C4-2B (cell line): Measurements from ENCODE around the gene DLG4.

Experiments
- H3K27ac ChIP-seq: fragments of 450-650 bp; 2 replicates; pipeline ENCODE4 v1.5.1; 2017
- CTCF ChIP-seq: fragments of 450-650 bp; conservative IDR thresholded peaks from 2 replicates; pipeline ENCODE4 v1.5.1; 2017; ENCODE audit warnings: mild to moderate bottlenecking
- ZFX ChIP-seq: fragments of 450-650 bp; IDR thresholded peaks from 2 replicates; pipeline ENCODE4 v1.6.1; 2017

Gene DLG4

GRCh38 chr17:7246779-7247178, 27.1 kb upstream of the DLG4 start:
- TF ChIP-seq CTCF (no peak), ZFX (no peak)
- H3K27ac ChIP-seq: no peak overlapping the region

DNA sequence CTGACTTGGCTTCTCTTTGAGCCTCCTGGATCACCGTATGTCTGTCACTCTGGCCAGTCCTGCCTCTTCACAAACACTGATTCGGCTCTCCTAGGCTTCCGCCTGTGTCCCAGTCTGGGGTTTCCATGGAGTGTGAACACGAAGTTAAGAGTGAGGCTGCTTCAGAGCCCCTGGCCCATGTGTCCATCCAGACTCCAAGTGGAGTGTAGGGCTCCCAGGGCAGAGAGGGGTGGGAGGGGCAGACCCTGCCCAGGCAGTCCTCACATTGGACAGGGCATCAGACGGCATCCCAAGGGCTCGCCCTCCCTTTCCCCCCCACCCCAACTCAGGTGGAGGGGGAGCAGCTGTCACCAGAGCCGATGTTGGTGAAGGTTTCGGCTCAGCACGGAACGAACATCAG, 24.2 kb upstream of the DLG4 start:
- peak overlapping the region; percentile 94; the same call in 1 of the 2 replicates for H3K27ac ChIP-seq

DNA sequence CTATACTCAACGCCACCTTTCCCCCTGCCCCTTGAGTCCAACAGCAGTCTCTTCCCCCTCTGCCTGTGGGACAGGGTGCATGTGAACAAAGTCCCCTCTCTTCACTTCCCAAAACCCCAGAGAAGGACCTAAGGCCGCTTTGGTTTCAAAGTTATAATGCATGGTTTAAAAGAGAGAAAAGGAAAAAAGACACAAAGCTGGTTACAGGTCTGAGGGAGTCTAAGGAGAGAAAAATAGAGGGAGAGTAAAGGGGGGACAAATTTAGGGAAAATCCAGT, 23.8 kb upstream of the DLG4 start:
- TF ChIP-seq CTCF (no peak), ZFX (no peak)
- H3K27ac ChIP-seq: peak overlapping the region; percentile 94

DNA sequence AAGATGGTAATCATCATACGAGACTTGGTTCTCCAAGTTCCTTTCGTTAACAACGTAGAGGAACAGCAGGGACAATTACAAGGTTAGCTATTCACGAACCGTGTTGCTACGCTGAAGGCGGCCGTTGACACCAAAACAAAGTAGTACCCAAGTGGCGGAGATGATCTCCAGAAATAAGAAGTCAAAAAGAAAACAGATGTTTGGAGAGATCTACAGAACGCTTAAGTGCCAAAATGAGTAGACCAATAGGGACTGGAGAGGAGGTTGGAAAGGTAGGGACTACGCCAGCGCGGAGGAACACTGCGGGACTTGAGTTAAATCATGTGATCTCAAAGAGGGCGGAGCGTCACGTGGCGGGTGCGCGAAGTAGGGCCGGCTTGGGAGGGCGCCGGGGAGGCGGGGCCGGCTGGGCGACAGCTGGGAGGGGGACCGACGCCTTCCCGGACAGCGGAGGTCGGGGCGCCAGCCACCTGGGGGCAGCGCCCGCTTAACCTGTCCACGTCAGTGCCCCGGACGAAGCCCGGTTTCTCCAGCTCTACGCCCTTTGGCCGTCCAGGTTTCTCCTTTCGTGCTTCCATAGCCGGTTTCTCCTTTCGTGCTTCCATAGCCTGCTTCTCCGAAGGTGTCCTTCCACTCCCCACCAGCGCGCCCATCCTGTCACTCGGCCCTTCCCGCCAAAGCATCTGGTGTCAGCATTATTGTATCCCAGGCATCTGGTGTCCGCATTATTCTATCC, 23.2 kb upstream of the DLG4 start:
- peak overlapping the region; percentile 94 for H3K27ac ChIP-seq
- TF ChIP-seq CTCF: no peak
- TF ChIP-seq ZFX: no peak

GRCh38 chr17:7241783-7242716, 22.4 kb upstream of the DLG4 start, which contains the start of gene GABARAP:
TSS of gene GABARAP (minus strand) at chr17:7242449. CDS start at chr17:7242330, 119 bp downstream.
- TF ChIP-seq CTCF (no peak), ZFX (0 out of 2 replicates have a peak, but pooled peaks have one; percentile 24)
- peak within 1 kb of the TSS; percentile 94 for H3K27ac ChIP-seq

DNA sequence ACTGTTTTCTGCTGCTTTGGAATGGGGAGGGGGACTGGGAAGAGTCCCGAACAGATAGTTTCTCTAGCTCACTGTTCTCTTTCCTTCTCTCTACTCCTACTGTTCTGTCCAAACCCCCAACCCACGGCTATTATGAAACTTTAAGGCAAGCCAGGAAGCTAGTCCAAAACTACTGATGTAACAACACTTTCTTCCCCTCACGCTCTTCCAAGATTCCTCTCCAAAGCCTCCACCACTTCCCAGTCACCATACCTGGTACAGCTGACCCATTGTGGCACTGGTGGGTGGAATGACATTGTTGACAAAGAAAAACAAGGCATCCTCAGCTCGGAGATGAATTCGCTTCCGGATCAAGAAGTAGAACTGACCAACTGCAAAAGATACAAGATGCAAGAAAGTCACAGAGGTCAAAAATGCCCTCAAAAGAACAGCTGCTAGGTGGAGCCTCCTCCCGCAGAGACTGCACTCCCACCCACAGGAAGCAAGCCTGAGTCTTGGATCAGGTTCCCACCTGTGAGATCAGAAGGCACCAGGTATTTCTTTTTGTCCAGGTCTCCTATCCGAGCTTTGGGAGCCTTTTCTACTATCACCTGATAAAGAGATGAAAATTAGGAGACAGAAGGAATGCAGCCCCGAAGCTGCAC, 21.6 kb upstream of the DLG4 start:
- TF ChIP-seq CTCF: no peak
- TF ChIP-seq ZFX: no peak
- H3K27ac ChIP-seq: peak overlapping the region; percentile 94

- peak overlapping the region; percentile 94 for H3K27ac ChIP-seq
- TF ChIP-seq CTCF (no peak), ZFX (no peak)
Measured at GRCh38 chr17:7240375-7240774, 20.7 kb upstream of the DLG4 start.
